Stimulated activated naive CD8-positive, alpha-beta T cell treated with anti-CD3 and anti-CD28 coated beads, Interleukin-15, Interleukin-2, amounts not matched to agents 100 ng/mL and 50 ng/mL, for 24 hours (primary cell): ENCODE measurements around the gene PCDHB15.
"Not testable (repeated sequence)": the region's sequence is repeated elsewhere in the genome, so short reads cannot be mapped to it uniquely, and the experiment has no call there.

ENCODE experiments used
- H3K27ac Mint-ChIP-seq: one replicate; pipeline ENCODE4 v1.8.0; 2021; ENCODE audit warnings: mild to moderate bottlenecking, mixed read lengths
- H3K27me3 Mint-ChIP-seq: one replicate; pipeline ENCODE4 v1.8.0; 2021; ENCODE audit warnings: mixed read lengths
- H3K36me3 Mint-ChIP-seq: one replicate; pipeline ENCODE4 v1.8.0; 2021; ENCODE audit warnings: low read depth, mixed read lengths
- H3K4me1 Mint-ChIP-seq: one replicate; pipeline ENCODE4 v1.8.0; 2021; ENCODE audit warnings: low read depth, mixed read lengths
- H3K4me3 Mint-ChIP-seq: one replicate; pipeline ENCODE4 v1.8.0; 2021; ENCODE audit warnings: mild to moderate bottlenecking, mixed read lengths
- H3K9me3 Mint-ChIP-seq: one replicate; pipeline ENCODE4 v1.8.0; 2021; ENCODE audit warnings: mixed read lengths

The PCDHB15 gene

DNA sequence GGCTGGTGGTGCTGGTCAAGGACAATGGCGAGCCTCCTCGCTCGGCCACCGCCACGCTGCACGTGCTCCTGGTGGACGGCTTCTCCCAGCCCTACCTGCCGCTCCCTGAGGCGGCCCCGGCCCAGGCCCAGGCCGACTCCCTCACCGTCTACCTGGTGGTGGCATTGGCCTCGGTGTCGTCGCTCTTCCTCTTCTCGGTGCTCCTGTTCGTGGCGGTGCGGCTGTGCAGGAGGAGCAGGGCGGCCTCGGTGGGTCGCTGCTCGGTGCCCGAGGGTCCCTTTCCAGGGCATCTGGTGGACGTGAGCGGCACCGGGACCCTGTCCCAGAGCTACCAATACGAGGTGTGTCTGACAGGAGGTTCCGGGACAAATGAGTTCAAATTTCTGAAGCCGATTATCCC lies 19.8 kb upstream of the PCDHB15 start:
- H3K36me3 Mint-ChIP-seq, H3K4me1 Mint-ChIP-seq, H3K27ac Mint-ChIP-seq, H3K4me3 Mint-ChIP-seq: not testable (repeated sequence)
- peaks cover 14% of the 10 kb centered on the region for H3K9me3 Mint-ChIP-seq
- peaks cover 55% of the 10 kb centered on the region for H3K27me3 Mint-ChIP-seq

DNA sequence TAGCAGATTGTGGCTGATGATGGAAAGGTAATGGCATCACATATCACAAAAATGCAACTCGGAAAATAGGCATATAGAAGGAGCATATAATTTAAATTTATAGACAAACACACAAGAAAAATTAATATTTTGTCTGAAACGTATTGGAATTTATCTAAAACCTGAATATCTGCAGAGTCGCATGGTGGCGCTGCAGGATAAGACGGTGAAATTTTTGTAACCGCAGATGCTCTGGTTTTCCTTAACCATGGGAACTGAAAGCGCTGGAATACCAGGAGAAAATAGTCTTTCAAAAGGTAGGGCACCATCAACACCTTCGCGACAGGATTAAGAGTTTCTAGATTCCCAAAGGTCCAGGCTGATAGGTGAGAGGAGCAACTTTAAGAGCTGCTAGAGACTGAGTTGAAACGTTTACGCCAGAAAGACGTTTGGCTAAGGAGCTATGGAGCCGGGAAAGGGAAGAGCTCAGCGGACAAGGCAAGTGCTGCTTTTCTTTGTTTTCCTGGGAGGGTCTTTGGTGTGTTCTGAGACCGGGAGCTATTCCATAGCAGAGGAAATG lies 11.0 kb upstream of the PCDHB15 start:
- H3K27ac Mint-ChIP-seq: no peak overlapping the region
- H3K27me3 Mint-ChIP-seq: peaks cover 40% of the 10 kb centered on the region
- no peak overlapping the region for H3K4me3 Mint-ChIP-seq
- no peaks in the 10 kb centered on the region for H3K4me1 Mint-ChIP-seq
- H3K36me3 Mint-ChIP-seq: peaks cover 20% of the 10 kb centered on the region
- peaks cover 28% of the 10 kb centered on the region for H3K9me3 Mint-ChIP-seq

DNA sequence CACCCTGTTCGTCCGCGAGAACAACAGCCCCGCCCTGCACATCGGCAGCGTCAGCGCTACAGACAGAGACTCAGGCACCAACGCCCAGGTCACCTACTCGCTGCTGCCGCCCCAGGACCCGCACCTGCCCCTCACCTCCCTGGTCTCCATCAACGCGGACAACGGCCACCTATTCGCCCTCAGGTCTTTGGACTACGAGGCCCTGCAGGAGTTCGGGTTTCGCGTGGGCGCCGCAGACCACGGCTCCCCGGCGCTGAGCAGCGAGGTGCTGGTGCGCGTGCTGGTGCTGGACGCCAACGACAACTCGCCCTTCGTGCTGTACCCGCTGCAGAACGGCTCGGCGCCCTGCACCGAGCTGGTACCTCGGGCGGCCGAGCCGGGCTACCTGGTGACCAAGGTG lies 9.3 kb upstream of the PCDHB15 start:
- H3K4me3 Mint-ChIP-seq, H3K27ac Mint-ChIP-seq, H3K4me1 Mint-ChIP-seq: not testable (repeated sequence)
- Mint-ChIP-seq H3K27me3 (peaks cover 58% of the 10 kb centered on the region), H3K36me3 (peaks cover 30% of the 10 kb centered on the region), H3K9me3 (peaks cover 42% of the 10 kb centered on the region)

DNA sequence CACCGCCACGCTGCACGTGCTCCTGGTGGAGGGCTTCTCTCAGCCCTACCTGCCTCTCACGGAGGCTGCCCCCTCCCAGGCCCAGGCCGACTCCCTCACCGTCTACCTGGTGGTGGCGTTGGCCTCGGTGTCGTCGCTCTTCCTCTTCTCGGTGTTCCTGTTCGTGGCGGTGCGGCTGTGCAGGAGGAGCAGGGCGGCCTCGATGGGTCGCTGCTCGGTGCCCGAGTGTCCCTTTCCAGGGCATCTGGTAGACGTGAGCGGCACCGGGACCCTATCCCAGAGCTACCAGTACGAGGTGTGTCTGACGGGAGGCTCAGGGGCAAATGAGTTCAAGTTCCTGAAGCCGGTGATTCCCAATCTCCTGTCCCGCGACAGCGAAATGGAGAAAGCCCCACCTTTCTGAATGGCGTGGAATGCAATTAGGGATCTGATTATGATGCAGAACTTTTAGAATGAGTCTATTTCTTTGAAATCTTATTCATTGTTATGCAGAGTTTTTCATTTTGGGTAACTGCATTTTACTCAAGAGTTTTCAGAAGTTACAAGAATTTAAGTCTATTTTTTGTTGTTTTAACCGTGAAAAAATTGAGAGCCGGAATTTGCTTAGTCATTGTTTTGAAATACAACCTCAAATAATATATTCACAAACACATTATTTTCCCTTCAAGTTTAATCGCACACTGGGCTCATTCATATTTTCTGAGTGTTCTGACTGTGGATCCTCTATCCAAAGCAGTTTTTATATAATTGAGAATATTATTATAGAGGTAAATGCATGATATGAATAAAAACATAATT lies 8.5 kb upstream of the PCDHB15 start:
- Mint-ChIP-seq H3K27ac (no peak overlapping the region), H3K4me3 (no peak overlapping the region), H3K9me3 (peaks cover 37% of the 10 kb centered on the region), H3K36me3 (peaks cover 29% of the 10 kb centered on the region), H3K4me1 (no peaks in the 10 kb centered on the region), H3K27me3 (peaks cover 60% of the 10 kb centered on the region)

DNA sequence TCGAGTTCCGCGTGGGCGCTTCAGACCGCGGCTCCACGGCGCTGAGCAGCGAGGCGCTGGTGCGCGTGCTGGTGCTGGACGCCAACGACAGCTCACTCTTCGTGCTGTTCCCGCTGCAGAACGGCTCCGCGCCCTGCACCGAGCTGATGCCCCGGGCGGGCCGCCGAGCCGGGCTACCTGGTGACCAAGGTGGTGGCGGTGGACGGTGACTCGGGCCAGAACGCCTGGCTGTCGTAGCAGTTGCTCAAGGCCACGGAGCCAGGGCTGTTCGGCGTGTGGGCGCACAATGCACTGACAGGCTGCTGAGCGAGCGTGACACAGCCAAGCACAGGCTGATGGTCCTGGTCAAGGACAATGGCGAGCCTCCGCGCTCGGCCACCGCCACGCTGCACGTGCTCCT lies 3.7 kb upstream of the PCDHB15 start:
- H3K36me3 Mint-ChIP-seq: peaks cover 29% of the 10 kb centered on the region
- no peak overlapping the region for H3K27ac Mint-ChIP-seq
- H3K4me3 Mint-ChIP-seq: no peak overlapping the region
- H3K27me3 Mint-ChIP-seq: peaks cover 68% of the 10 kb centered on the region
- peaks cover 53% of the 10 kb centered on the region for H3K9me3 Mint-ChIP-seq
- no peaks in the 10 kb centered on the region for H3K4me1 Mint-ChIP-seq

DNA sequence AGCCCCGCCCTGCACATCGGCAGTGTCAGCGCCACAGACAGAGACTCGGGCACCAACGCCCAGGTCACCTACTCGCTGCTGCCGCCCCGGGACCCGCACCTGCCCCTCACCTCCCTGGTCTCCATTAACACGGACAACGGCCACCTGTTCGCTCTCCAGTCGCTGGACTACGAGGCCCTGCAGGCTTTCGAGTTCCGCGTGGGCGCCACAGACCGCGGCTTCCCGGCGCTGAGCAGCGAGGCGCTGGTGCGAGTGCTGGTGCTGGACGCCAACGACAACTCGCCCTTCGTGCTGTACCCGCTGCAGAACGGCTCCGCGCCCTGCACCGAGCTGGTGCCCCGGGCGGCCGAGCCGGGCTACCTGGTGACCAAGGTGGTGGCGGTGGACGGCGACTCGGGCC lies 1.8 kb downstream of the PCDHB15 start:
- peaks cover 34% of the 10 kb centered on the region for H3K27me3 Mint-ChIP-seq
- peaks cover 22% of the 10 kb centered on the region for H3K36me3 Mint-ChIP-seq
- H3K27ac Mint-ChIP-seq, H3K4me1 Mint-ChIP-seq, H3K4me3 Mint-ChIP-seq: not testable (repeated sequence)
- H3K9me3 Mint-ChIP-seq: peaks cover 46% of the 10 kb centered on the region

DNA sequence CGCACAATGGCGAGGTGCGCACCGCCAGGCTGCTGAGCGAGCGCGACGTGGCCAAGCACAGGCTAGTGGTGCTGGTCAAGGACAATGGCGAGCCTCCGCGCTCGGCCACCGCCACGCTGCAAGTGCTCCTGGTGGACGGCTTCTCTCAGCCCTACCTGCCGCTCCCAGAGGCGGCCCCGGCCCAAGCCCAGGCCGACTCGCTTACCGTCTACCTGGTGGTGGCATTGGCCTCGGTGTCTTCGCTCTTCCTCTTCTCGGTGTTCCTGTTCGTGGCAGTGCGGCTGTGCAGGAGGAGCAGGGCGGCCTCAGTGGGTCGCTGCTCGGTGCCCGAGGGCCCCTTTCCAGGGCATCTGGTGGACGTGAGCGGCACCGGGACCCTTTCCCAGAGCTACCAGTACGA lies 2.2 kb downstream of the PCDHB15 start:
- not testable (repeated sequence) for H3K27ac Mint-ChIP-seq

DNA sequence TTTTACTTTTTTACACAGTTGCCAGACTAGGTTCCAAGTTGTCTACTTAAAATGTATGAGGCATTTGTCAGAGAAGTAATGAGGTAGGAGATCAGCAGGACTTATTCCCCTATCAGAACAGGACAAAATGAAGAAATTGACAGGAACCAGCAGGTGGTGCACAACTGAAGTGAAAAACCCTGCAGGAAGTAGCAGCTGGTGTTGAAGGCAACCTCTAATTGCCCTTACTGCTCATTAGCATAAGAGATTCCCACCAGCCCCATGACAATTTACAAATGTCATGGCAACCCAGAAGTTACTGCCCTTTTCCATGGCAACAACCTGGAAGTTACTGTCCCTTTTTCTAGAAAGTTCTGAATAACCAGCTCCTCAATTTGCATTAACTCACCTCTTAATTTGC lies 5.4 kb downstream of the PCDHB15 start:
- H3K36me3 Mint-ChIP-seq: peaks cover 20% of the 10 kb centered on the region
- no peaks in the 10 kb centered on the region for H3K4me1 Mint-ChIP-seq
- H3K27ac Mint-ChIP-seq: no peak overlapping the region
- H3K9me3 Mint-ChIP-seq: peaks cover 52% of the 10 kb centered on the region
- H3K27me3 Mint-ChIP-seq: peaks cover 7% of the 10 kb centered on the region
- H3K4me3 Mint-ChIP-seq: no peak overlapping the region

More for the DNA sequence above, 2.2 kb downstream of the PCDHB15 start:
- not testable (repeated sequence) for H3K4me1 Mint-ChIP-seq, H3K4me3 Mint-ChIP-seq
- peaks cover 33% of the 10 kb centered on the region for H3K27me3 Mint-ChIP-seq
- peaks cover 22% of the 10 kb centered on the region for H3K36me3 Mint-ChIP-seq
- H3K9me3 Mint-ChIP-seq: peaks cover 45% of the 10 kb centered on the region

DNA sequence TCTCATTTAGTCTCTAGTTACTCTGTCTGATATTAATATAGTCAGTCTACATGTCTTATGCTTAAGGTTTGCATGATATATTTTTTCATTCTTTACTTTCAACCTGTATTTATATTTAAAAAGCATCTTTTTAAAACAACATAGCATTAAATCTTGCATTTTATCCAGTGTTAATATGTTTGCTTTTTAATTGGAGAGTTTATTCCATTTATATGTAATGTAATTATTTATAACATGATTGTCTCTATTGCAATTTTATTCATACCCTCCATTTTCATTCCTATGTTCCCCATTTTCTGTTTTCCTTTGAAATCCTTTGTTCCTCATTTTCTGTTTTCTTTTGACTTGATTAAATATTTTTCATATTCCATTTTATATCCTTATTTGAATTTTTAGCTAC lies 13.3 kb downstream of the PCDHB15 start:
- Mint-ChIP-seq H3K9me3 (peaks cover 56% of the 10 kb centered on the region), H3K27ac (no peak overlapping the region), H3K36me3 (peaks cover 54% of the 10 kb centered on the region), H3K4me3 (no peak overlapping the region), H3K27me3 (no peaks in the 10 kb centered on the region), H3K4me1 (no peaks in the 10 kb centered on the region)

DNA sequence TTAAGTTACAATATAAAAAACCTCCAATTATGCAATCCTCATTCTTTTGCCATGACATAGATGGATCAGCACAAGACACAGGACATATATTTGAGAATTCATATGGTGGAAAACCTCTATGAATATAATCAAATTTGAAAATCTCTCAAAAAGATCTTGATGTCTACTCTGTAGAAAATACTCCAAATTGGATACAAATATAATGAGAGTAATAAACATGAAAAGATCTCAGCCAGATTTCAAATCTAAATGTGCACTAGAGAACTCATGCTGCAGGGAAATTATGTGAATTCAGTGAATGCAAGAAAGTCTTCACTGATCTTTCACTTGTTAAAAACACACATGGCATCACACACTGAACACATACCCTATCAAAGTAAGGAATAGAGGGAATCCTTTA lies 13.8 kb downstream of the PCDHB15 start:
- Mint-ChIP-seq H3K4me1 (no peaks in the 10 kb centered on the region), H3K36me3 (peaks cover 59% of the 10 kb centered on the region)

DNA sequence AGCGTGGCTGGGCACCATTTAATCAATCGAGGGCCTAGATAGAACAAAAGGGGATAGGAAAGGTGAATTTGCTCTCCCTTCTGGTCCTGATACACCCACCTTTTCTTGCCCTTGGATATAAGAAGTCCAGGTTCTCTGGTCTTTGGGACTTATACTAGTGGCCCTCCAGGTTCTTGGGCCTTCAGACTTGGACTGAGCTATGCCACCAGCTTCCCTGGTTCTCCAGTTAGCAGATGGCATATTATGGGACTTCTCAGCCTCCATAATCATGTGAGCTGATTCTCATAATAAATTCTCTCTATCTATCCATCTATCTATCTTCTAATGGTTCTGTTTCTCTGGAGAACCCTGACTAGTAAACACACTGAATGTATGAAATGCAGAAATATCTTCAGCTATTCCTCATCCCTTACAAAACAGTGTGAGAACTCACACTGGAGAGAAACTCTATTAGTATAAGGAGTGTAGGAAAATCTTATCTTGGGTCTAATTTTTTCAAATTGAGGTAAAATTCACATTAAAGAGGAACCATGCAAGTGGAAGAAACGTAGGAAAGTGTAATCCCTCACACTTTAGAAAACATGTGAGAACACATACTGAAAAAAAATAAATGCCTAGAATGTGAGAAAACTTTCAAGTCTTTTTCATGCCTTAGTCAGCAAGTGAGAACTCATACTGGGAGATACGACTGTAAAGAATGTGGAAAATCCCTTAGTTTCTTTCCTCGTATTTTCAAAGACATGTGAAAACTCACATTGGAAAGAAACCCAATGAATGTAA lies 15.5 kb downstream of the PCDHB15 start:
- Mint-ChIP-seq H3K4me3 (no peak overlapping the region), H3K9me3 (peaks cover 47% of the 10 kb centered on the region), H3K36me3 (peaks cover 53% of the 10 kb centered on the region), H3K27ac (no peak overlapping the region), H3K27me3 (no peaks in the 10 kb centered on the region), H3K4me1 (no peaks in the 10 kb centered on the region)

More for the DNA sequence above, 13.8 kb downstream of the PCDHB15 start:
- Mint-ChIP-seq H3K27ac (no peak overlapping the region), H3K9me3 (peaks cover 54% of the 10 kb centered on the region), H3K27me3 (no peaks in the 10 kb centered on the region), H3K4me3 (no peak overlapping the region)

DNA sequence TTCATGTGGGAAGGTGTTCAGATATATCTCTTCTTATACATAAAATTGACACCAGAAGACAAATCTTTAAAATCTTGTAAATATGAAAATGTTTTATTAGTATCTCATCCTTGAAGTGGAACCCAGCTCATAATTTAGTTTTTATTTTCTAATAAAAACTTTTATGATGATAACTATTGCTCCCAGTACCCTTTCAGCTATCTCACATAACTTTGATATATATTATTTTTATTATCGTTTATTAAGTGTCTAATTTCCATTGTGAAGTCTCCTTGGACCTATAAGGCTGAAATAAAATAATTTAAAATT lies 16.0 kb downstream of the PCDHB15 start:
- H3K27me3 Mint-ChIP-seq: no peaks in the 10 kb centered on the region
- no peak overlapping the region for H3K4me3 Mint-ChIP-seq
- no peaks in the 10 kb centered on the region for H3K4me1 Mint-ChIP-seq
- H3K36me3 Mint-ChIP-seq: peaks cover 58% of the 10 kb centered on the region
- peaks cover 48% of the 10 kb centered on the region for H3K9me3 Mint-ChIP-seq
- H3K27ac Mint-ChIP-seq: no peak overlapping the region

DNA sequence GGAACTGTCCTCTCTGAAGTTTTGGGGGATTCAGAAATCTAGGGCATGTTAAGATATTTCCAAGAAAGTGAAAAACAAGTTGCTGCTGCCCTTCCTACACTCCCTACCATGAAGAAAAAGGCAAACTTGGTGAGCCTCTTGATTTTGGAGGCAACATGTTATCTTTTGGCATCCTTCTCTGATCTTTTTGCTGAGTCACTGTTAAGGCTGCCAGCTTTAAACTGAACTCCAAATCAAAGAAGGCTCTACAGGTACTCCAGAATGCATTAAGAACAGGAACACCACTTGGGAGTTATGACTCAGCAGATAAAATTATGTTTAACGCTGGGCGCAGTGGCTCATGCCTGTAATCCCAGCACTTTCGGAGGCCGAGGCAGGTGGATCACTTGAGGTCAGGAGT lies 24.0 kb downstream of the PCDHB15 start:
- peaks cover 52% of the 10 kb centered on the region for H3K9me3 Mint-ChIP-seq
- no peaks in the 10 kb centered on the region for H3K4me1 Mint-ChIP-seq
- H3K27me3 Mint-ChIP-seq: no peaks in the 10 kb centered on the region
- no peak overlapping the region for H3K27ac Mint-ChIP-seq
- H3K4me3 Mint-ChIP-seq: no peak overlapping the region
- H3K36me3 Mint-ChIP-seq: peaks cover 46% of the 10 kb centered on the region

DNA sequence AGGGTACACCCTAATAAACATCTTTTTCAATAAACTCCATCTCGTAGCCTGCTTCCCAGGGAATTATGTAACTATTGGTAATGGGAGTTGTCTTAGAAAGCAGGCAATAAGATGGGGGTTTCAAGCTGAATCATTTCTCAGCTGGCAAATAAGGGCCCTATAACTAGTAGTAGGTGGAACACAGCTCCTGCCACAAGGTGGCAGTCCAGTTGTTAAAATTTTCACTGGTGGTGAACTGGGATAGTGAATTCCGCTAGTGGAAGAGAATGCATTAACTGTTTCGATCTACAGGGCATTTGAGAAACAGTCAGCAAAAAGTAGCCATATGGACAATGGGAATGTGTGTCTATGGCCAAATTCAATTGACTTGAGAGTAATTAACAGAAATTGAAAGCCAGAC lies 27.7 kb downstream of the PCDHB15 start:
- Mint-ChIP-seq H3K36me3 (peaks cover 34% of the 10 kb centered on the region), H3K9me3 (peaks cover 48% of the 10 kb centered on the region), H3K27me3 (no peaks in the 10 kb centered on the region), H3K4me3 (no peak overlapping the region), H3K27ac (no peak overlapping the region), H3K4me1 (no peaks in the 10 kb centered on the region)

DNA sequence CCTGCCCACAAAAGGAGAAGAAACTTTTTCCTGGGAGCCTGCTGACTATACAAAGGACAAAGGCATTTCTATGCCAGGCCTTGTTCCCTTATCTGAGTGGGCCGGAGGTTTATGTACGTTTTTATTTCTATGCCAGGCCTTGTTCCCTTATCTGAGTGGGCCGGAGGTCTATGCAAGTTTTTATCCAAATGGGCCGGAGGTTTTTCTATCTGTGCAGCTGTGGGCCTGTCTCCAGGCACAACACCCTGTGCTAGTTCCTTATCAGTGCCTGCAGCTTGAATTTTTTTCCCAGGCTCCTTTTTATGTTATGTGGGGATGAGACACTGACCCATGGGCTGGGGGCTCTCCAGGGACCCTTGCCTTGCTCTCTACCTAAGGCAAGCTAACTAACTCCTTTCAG lies 53.2 kb downstream of the PCDHB15 start:
- Mint-ChIP-seq H3K4me3 (no peak overlapping the region), H3K36me3 (peaks cover 50% of the 10 kb centered on the region), H3K9me3 (peaks cover 54% of the 10 kb centered on the region), H3K4me1 (no peaks in the 10 kb centered on the region), H3K27ac (no peak overlapping the region), H3K27me3 (no peaks in the 10 kb centered on the region)
